Measurements from ENCODE around the gene POU3F3.

POU3F3 gene

DNA sequence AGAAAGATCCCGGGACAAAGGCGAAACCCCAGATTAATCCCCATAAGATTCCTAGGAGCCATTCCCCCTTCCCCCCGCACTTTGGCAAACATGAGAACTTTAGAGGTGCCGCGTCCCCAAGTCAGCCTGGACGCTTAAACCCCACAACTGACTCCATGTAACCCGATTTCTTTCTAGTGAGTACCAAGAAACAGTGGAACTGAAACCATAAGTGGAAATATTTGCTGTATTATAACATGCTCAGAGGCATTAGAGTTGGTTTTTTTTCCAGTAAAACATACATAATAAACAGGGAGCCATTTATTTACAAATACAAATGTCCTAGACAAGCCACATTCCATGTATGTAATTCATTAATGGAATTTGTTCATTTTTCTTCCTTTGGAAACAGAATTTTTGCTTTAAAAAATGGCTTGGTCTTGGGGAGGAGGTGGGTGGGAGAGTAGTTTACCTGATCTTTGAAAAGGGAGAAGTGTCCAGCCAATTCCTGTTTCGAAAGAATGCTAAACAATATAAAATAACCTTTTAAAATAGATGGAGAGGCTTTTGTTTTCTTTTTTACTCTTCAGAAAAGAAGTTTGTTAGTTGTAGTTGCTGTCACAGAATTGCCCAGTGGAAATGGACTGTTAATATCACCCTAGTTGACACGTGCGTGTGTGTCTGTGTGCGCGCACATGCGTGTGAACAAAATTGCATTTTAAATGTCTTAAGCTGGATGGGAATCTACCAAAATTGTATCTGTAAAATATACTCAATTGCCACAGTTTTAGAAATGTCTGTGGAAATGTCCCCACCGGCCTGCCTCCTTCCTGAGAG is 10.6 kb downstream of the POU3F3 start:
- TF ChIP-seq CTCF (conservative IDR thresholded peaks at IDR 0.05; ENCODE audit: low read length) (no peak), EZH2phosphoT487 (IDR thresholded peaks at IDR 0.05; ENCODE audit: borderline replicate concordance) (no peak)
- Histone ChIP-seq H3K4me2 (ENCODE audit: low read depth, low read length, poor library complexity, severe bottlenecking) (no peak overlapping the region), H3K79me2 (ENCODE audit: insufficient read depth, low read length) (no peaks in the 10 kb centered on the region), H3F3A (ENCODE audit: low read depth) (no peaks in the 10 kb centered on the region), H3K36me3 (ENCODE audit: insufficient read depth, low read length) (no peaks in the 10 kb centered on the region), H4K20me1 (ENCODE audit: insufficient read depth, low read length, poor library complexity, severe bottlenecking) (no peaks in the 10 kb centered on the region), H3K9ac (ENCODE audit: low read depth, low read length, poor library complexity, severe bottlenecking) (no peak overlapping the region), H2AFZ (ENCODE audit: low read length) (no peak overlapping the region), H3K4me1 (ENCODE audit: insufficient read depth, low read length, poor library complexity, severe bottlenecking) (no peaks in the 10 kb centered on the region), H3K4me3 (ENCODE audit: low read length, poor library complexity, severe bottlenecking) (no peak overlapping the region), H3K9me2 (replicated peaks; ENCODE audit: low read depth, low read length) (no peaks in the 10 kb centered on the region), H3K27me3 (ENCODE audit: insufficient read depth, low read length, poor library complexity, severe bottlenecking) (no peaks in the 10 kb centered on the region), H3K9me3 (ENCODE audit: insufficient read depth, low read depth, low read length) (no peaks in the 10 kb centered on the region)

DNA sequence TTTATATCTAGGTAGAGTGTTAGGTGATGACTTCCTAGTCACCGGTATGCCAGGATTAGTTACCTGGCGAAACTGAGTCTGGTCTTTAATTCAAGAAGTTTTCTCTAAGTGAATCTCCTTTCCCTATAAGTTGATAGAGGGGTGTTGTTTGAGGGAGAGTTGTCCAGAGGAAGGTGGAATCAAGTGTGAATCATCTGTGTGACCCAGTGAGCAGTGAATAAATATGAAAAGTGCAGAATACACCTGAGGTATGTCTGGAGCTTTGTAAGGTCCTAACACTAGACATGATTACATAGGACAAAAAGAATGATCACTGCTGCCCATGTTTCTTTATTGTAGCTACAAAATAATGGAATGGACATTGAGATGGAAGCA is 11.2 kb downstream of the POU3F3 start:
- Histone ChIP-seq H3K79me2 (ENCODE audit: insufficient read depth, low read length) (no peaks in the 10 kb centered on the region), H4K20me1 (ENCODE audit: insufficient read depth, low read length, poor library complexity, severe bottlenecking) (no peaks in the 10 kb centered on the region), H3K27me3 (ENCODE audit: insufficient read depth, low read length, poor library complexity, severe bottlenecking) (no peaks in the 10 kb centered on the region), H3K9ac (ENCODE audit: low read depth, low read length, poor library complexity, severe bottlenecking) (no peak overlapping the region), H3K4me1 (ENCODE audit: insufficient read depth, low read length, poor library complexity, severe bottlenecking) (no peaks in the 10 kb centered on the region), H3K36me3 (ENCODE audit: insufficient read depth, low read length) (no peaks in the 10 kb centered on the region), H3K9me2 (replicated peaks; ENCODE audit: low read depth, low read length) (no peaks in the 10 kb centered on the region), H3K4me2 (ENCODE audit: low read depth, low read length, poor library complexity, severe bottlenecking) (no peak overlapping the region), H3K4me3 (ENCODE audit: low read length, poor library complexity, severe bottlenecking) (no peak overlapping the region), H3F3A (ENCODE audit: low read depth) (no peaks in the 10 kb centered on the region), H2AFZ (ENCODE audit: low read length) (no peak overlapping the region), H3K9me3 (ENCODE audit: insufficient read depth, low read depth, low read length) (no peaks in the 10 kb centered on the region)
- TF ChIP-seq EZH2phosphoT487 (IDR thresholded peaks at IDR 0.05; ENCODE audit: borderline replicate concordance) (no peak), CTCF (conservative IDR thresholded peaks at IDR 0.05; ENCODE audit: low read length) (no peak)

- Histone ChIP-seq H3F3A (ENCODE audit: low read depth) (no peaks in the 10 kb centered on the region), H3K9ac (ENCODE audit: low read depth, low read length, poor library complexity, severe bottlenecking) (no peak overlapping the region), H3K4me1 (ENCODE audit: insufficient read depth, low read length, poor library complexity, severe bottlenecking) (no peaks in the 10 kb centered on the region), H3K9me2 (replicated peaks; ENCODE audit: low read depth, low read length) (no peaks in the 10 kb centered on the region), H3K36me3 (ENCODE audit: insufficient read depth, low read length) (no peaks in the 10 kb centered on the region), H3K4me2 (ENCODE audit: low read depth, low read length, poor library complexity, severe bottlenecking) (no peak overlapping the region), H3K4me3 (ENCODE audit: low read length, poor library complexity, severe bottlenecking) (no peak overlapping the region), H2AFZ (ENCODE audit: low read length) (no peak overlapping the region), H4K20me1 (ENCODE audit: insufficient read depth, low read length, poor library complexity, severe bottlenecking) (no peaks in the 10 kb centered on the region), H3K9me3 (ENCODE audit: insufficient read depth, low read depth, low read length) (no peaks in the 10 kb centered on the region), H3K27me3 (ENCODE audit: insufficient read depth, low read length, poor library complexity, severe bottlenecking) (no peaks in the 10 kb centered on the region), H3K79me2 (ENCODE audit: insufficient read depth, low read length) (no peaks in the 10 kb centered on the region)
- TF ChIP-seq CTCF (conservative IDR thresholded peaks at IDR 0.05; ENCODE audit: low read length) (no peak), EZH2phosphoT487 (IDR thresholded peaks at IDR 0.05; ENCODE audit: borderline replicate concordance) (no peak)
Observed at GRCh38 chr2:104866122-104866864, 12.4 kb downstream of the POU3F3 start.
